Fibroblast of lung (primary cell): ENCODE results near the gene SCUBE1. TPM values are rescaled to one million over a fixed set of nuclear protein-coding genes. Genes with fewer than 3 reads are reported as not detected.

Experiments
- DNase-seq, 2 donors: peaks; one replicate each; pipeline versions ENCODE4 v3.0.0 to v3.0.0-alpha.2; 2010; ENCODE audit warnings: low read depth in 2 of 2
- H2AFZ ChIP-seq: 2 replicates; pipeline ENCODE4 v1.5.1; 2012; ENCODE audit warnings: low read length, control low read depth, inconsistent platforms
- H3K27ac ChIP-seq: 2 replicates; pipeline ENCODE4 v1.5.1; 2011; ENCODE audit warnings: low read length, control low read depth; ENCODE audit not compliant: insufficient read depth
- H3K27me3 ChIP-seq: 2 replicates; pipeline ENCODE4 v1.5.1; 2011; ENCODE audit warnings: mild to moderate bottlenecking, low read length; ENCODE audit not compliant: control insufficient read depth, insufficient read depth
- H3K36me3 ChIP-seq: 2 replicates; pipeline ENCODE4 v1.5.1; 2011; ENCODE audit warnings: low read length; ENCODE audit not compliant: control insufficient read depth, insufficient read depth
- H3K4me1 ChIP-seq: 2 replicates; pipeline ENCODE4 v1.5.1; 2011; ENCODE audit warnings: low read length; ENCODE audit not compliant: control insufficient read depth, insufficient read depth; ENCODE audit errors: extremely low read depth
- H3K4me2 ChIP-seq: 2 replicates; pipeline ENCODE4 v1.5.1; 2011; ENCODE audit warnings: low read length, control low read depth; ENCODE audit not compliant: insufficient read depth; ENCODE audit errors: extremely low read depth
- H3K4me3 ChIP-seq, 4 experiments: fragments of 200-600 bp in 1 of 4; sonication (generic) in 1 of 4; replicated peaks in 1 of 4; 2 replicates each; pipeline ENCODE4 v1.5.1; 2011 to 2016; ENCODE audit warnings: low read length in 4 of 4, low read depth in 3 of 4, mild to moderate bottlenecking in 3 of 4, control low read depth in 2 of 4, inconsistent platforms in 1 of 4, mixed read lengths in 1 of 4; ENCODE audit not compliant: insufficient read depth in 1 of 4; ENCODE audit errors: control extremely low read depth in 1 of 4
- H3K79me2 ChIP-seq: 2 replicates; pipeline ENCODE4 v1.5.1; 2012; ENCODE audit warnings: mild to moderate bottlenecking, low read length, inconsistent platforms; ENCODE audit not compliant: control insufficient read depth, insufficient read depth
- H3K9ac ChIP-seq: 2 replicates; pipeline ENCODE4 v1.5.1; 2011; ENCODE audit warnings: mild to moderate bottlenecking, low read length, control low read depth; ENCODE audit not compliant: insufficient read depth
- H3K9me3 ChIP-seq: 2 replicates; pipeline ENCODE4 v1.5.1; 2012; ENCODE audit warnings: low read depth, low read length; ENCODE audit not compliant: control insufficient read depth, insufficient read depth
- H4K20me1 ChIP-seq: 2 replicates; pipeline ENCODE4 v1.5.1; 2011; ENCODE audit warnings: low read length; ENCODE audit not compliant: control insufficient read depth, insufficient read depth; ENCODE audit errors: extremely low read depth
- CTCF ChIP-seq, 2 donors: IDR thresholded peaks in 1 of 2; conservative IDR thresholded peaks in 1 of 2; 1 replicate in 1 of 2; 2 replicates in 1 of 2; pipeline ENCODE4 v1.5.1; 2011 to 2012; ENCODE audit warnings: low read length in 2 of 2, control low read depth in 1 of 2, inconsistent platforms in 1 of 2, low read depth in 1 of 2, mild to moderate bottlenecking in 1 of 2
- EZH2 ChIP-seq: IDR thresholded peaks from 2 replicates; pipeline ENCODE4 v1.5.1; 2012; ENCODE audit warnings: low read length, control low read depth, mild to moderate bottlenecking; ENCODE audit errors: missing control alignments
- polyA plus RNA-seq, 2 donors: library from polyadenylated mRNA; depleted of rRNA in 1 of 2; stranded (reverse) in 1 of 2; unstranded in 1 of 2; fragments of >200 nt; gene quantifications; 2 replicates each; pipeline ENCODE4 v1.2.1, GENCODE V29; 2011 to 2012; ENCODE audit warnings: missing spikeins in 1 of 2
- total RNA-seq: library from RNA; depleted of rRNA; stranded (reverse); fragments of >200 nt; gene quantifications from 2 replicates; pipeline ENCODE4 v1.2.1, GENCODE V29; 2014

The SCUBE1 gene
- total and polyA plus RNA-seq, 2 donors (not counting 1 experiment from before 2014, with no cell fraction given) = 0.17 TPM; not detected in 1

- no peak overlapping the region for H2AFZ ChIP-seq
- H3K36me3 ChIP-seq = no peaks in the 10 kb centered on the region
- no peak overlapping the region for H3K9ac ChIP-seq
- H4K20me1 ChIP-seq = no peaks in the 10 kb centered on the region
- no peaks in the 10 kb centered on the region for H3K9me3 ChIP-seq
- TF ChIP-seq EZH2 (no peak), CTCF (conservative IDR thresholded peaks at IDR 0.05 in 1 of 2, IDR thresholded peaks at IDR 0.05 in 1 of 2; ENCODE audit: low read depth in 1 of 2, low read length in 2 of 2) (no peak)
- H3K4me3 ChIP-seq = no peak overlapping the region
- H3K27ac ChIP-seq = no peak overlapping the region
- no peaks in the 10 kb centered on the region for H3K79me2 ChIP-seq
- no peaks in the 10 kb centered on the region for H3K27me3 ChIP-seq
- no peak overlapping the region for H3K4me2 ChIP-seq
- H3K4me1 ChIP-seq = no peaks in the 10 kb centered on the region
- no peak for DNase-seq
Measured at GRCh38 chr22:43331698-43332097, 11.5 kb downstream of the SCUBE1 start.

GRCh38 chr22:43331069-43331451 lies 12.1 kb downstream of the SCUBE1 start:
- Histone ChIP-seq H3K79me2 (no peaks in the 10 kb centered on the region), H2AFZ (no peak overlapping the region), H4K20me1 (no peaks in the 10 kb centered on the region), H3K9ac (no peak overlapping the region), H3K27ac (no peak overlapping the region), H3K27me3 (no peaks in the 10 kb centered on the region), H3K4me2 (no peak overlapping the region), H3K4me3 (no peak overlapping the region), H3K9me3 (no peaks in the 10 kb centered on the region), H3K36me3 (no peaks in the 10 kb centered on the region), H3K4me1 (no peaks in the 10 kb centered on the region)
- no peak for DNase-seq
- TF ChIP-seq EZH2 (no peak), CTCF (conservative IDR thresholded peaks at IDR 0.05 in 1 of 2, IDR thresholded peaks at IDR 0.05 in 1 of 2; ENCODE audit: low read depth in 1 of 2, low read length in 2 of 2) (no peak)

GRCh38 chr22:43330178-43331068 lies 12.7 kb downstream of the SCUBE1 start:
- no peak for DNase-seq
- Histone ChIP-seq H3K27me3 (no peaks in the 10 kb centered on the region), H2AFZ (no peak overlapping the region)

More at GRCh38 chr22:43330178-43331068, 12.7 kb downstream of the SCUBE1 start:
- H3K27ac ChIP-seq = no peak overlapping the region
- no peaks in the 10 kb centered on the region for H3K9me3 ChIP-seq
- no peak overlapping the region for H3K4me3 ChIP-seq
- no peaks in the 10 kb centered on the region for H3K4me1 ChIP-seq
- no peak overlapping the region for H3K4me2 ChIP-seq
- no peaks in the 10 kb centered on the region for H3K79me2 ChIP-seq
- no peaks in the 10 kb centered on the region for H3K36me3 ChIP-seq
- H3K9ac ChIP-seq = no peak overlapping the region
- H4K20me1 ChIP-seq = no peaks in the 10 kb centered on the region
- no peak for TF ChIP-seq CTCF (conservative IDR thresholded peaks at IDR 0.05 in 1 of 2, IDR thresholded peaks at IDR 0.05 in 1 of 2; ENCODE audit: low read depth in 1 of 2, low read length in 2 of 2)
- TF ChIP-seq EZH2 = no peak
